ENCODE measurements around the gene SETBP1.

Gene SETBP1

DNA sequence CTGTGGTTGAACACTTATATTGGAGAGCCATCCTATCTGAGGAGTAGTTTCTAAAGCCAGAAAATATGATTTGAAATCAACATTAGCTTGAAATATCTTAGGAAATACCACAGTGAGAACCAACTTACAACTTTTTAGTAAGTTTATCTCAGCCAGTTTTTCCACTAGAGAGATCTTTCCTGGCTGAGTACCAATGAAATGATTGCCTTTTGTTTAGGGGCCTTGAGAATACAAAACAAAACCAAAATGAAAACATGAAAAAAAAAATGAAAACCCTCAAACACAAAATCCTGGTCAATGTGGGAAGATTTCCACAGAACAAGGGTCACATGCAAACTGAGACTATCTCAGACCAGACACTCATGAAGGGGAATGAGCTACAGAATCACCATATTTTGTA is 429.0 kb downstream of the SETBP1 start:
- DNase-seq (ENCODE audit: low spot score) = no peak
- TF ChIP-seq, protein P1, sequence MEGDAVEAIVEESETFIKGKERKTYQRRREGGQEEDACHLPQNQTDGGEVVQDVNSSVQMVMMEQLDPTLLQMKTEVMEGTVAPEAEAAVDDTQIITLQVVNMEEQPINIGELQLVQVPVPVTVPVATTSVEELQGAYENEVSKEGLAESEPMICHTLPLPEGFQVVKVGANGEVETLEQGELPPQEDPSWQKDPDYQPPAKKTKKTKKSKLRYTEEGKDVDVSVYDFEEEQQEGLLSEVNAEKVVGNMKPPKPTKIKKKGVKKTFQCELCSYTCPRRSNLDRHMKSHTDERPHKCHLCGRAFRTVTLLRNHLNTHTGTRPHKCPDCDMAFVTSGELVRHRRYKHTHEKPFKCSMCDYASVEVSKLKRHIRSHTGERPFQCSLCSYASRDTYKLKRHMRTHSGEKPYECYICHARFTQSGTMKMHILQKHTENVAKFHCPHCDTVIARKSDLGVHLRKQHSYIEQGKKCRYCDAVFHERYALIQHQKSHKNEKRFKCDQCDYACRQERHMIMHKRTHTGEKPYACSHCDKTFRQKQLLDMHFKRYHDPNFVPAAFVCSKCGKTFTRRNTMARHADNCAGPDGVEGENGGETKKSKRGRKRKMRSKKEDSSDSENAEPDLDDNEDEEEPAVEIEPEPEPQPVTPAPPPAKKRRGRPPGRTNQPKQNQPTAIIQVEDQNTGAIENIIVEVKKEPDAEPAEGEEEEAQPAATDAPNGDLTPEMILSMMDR (IDR thresholded peaks at IDR 0.05; ENCODE audit: extremely low read depth, missing control alignments) = no peak

DNA sequence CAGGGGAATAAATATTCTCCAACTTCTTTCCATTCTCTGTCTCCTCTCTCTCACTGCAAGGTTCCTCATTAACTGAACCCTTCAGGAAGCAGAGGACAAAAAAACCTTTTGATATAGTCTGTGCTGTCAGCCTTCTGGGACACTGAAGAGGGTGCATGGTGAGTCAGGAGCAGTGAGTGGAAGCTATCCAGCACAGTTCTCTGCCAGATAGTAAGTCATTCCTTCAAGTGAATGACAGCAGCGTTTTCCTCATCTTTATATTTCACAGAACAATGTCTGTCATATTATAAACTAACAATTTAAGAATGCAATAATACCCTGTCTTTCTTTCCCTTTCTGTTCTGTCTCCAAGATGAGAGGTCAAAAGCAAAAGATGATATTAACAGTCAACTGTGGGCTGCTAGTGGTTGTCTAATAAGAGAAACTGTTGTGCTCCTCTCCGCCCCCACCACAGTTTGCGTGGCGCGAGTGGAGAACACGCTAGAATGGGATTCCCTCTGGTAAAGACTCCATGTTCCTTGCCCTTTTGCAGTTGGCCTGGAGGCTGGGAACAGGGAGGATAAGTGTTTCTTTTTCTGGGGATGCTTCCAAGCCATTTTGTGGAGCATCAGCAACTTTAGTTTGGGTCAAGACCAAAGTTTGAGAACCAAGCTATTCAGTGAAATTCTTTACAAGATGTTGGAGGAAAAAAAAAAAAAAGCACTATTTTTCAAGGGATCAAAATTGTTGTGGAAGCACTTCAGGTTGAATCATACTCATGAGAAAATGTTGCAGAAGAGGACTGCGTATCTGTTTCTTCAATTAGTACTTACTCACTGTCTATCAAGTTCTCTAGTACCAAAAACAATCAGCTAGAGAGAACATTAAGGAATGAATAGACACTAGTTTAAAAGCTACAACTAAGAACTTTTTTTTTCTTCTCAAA is 430.2 kb downstream of the SETBP1 start:
- TF ChIP-seq, protein P1 (IDR thresholded peaks at IDR 0.05; ENCODE audit: extremely low read depth, missing control alignments) = no peak
- no peak for DNase-seq (ENCODE audit: low spot score)

DNA sequence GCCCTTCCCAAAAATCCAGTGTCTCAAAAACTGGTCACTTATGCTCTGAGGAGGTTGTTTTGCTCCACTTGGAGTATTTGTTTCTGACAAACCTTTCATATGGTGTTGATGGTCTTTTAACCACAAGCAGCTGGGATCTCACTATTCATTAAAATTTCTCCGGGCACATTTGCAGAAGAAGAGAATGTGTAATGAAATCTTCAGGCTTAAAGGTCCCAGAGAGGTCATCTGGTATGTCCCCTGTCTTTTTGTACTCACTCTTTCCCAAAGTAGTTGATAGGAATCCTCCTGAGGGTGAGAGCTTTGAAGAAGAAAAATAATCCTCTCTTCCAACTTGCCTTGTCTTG is 430.8 kb downstream of the SETBP1 start:
- TF ChIP-seq, protein P1 (IDR thresholded peaks at IDR 0.05; ENCODE audit: extremely low read depth, missing control alignments) = no peak
- DNase-seq (ENCODE audit: low spot score) = no peak

DNA sequence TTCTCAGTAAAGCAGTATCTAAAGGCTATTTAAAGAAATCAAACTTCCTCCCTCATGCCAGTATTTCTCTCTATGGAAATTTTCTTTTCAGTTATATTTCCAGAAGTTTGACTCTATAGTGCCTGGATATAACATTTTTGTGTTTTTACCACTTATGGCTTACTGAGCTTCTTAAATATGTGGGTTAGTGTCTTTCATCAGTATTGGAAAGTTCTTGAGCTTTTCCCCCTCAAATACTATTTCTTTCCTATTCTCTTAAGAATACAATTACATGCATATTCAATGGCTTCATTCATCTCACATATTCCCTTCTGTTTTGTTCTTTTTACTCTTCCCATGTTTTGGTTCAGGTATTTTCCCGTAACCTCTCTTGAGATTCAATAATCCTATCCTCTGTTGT is 432.0 kb downstream of the SETBP1 start:
- TF ChIP-seq, protein P1 (IDR thresholded peaks at IDR 0.05; ENCODE audit: extremely low read depth, missing control alignments) = no peak
- DNase-seq (ENCODE audit: low spot score) = no peak

DNA sequence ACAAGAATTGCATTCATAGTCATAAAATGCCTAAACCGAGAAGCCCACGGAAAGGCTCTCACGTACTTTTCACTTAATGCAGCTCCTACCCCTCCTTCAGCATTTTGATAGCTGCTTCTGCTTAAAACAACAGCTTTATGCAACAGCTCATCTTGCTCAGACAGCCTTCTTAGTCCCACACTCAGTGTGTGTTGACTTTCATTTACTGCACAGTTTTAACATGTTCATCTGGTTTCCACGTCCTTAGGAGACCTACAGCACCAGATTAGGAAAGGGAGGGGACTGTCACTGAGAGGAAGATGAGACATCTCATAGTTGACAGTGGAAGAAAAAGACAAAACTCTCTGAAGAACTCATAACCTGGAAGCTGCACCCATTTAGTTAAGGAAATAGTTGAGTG is 435.4 kb downstream of the SETBP1 start:
- TF ChIP-seq, protein P1 (IDR thresholded peaks at IDR 0.05; ENCODE audit: extremely low read depth, missing control alignments) = no peak
- no peak for DNase-seq (ENCODE audit: low spot score)

Measured in GM20000 (cell line).